Breast epithelium (tissue), 4 donors: Measurements from ENCODE around the gene EXOC3L2. TPM values are rescaled to one million over a fixed set of nuclear protein-coding genes. Genes with fewer than 3 reads are reported as not detected.
"Not testable (repeated sequence)": the region's sequence is repeated elsewhere in the genome, so short reads cannot be mapped to it uniquely, and the experiment has no call there.

Source experiments
- DNase-seq, 2 donors: peaks; one replicate each; pipeline ENCODE4 v3.0.0-alpha.2; 2019; ENCODE audit warnings: low spot score in 2 of 2
- H3K27ac ChIP-seq, 2 donors: fragments of 200-600 bp; sonication (generic) in 1 of 2; one replicate each; pipeline ENCODE4 v1.5.1; 2016 to 2019; ENCODE audit warnings: mild to moderate bottlenecking in 1 of 2
- H3K27me3 ChIP-seq, 2 donors: fragments of 200-600 bp; sonication (generic) in 1 of 2; one replicate each; pipeline versions ENCODE4 v1.5.1 to v1.6.0; 2017 to 2019; ENCODE audit warnings: control low read depth in 1 of 2, mild to moderate bottlenecking in 1 of 2
- H3K36me3 ChIP-seq: fragments of 200-600 bp; one replicate; pipeline ENCODE4 v1.5.1; 2019
- H3K4me1 ChIP-seq, 2 donors: fragments of 200-600 bp; sonication (generic); one replicate each; pipeline ENCODE4 v1.5.1; 2016 to 2019; ENCODE audit warnings: control low read depth in 1 of 2
- H3K4me3 ChIP-seq, 3 donors: fragments of 200-600 bp; sonication (generic); 1 replicate in 2 of 3; 2 replicates in 1 of 3; pipeline ENCODE4 v1.5.1; 2016 to 2019; ENCODE audit warnings: mild to moderate bottlenecking in 3 of 3, moderate library complexity in 2 of 3
- H3K9me3 ChIP-seq, 2 donors: fragments of 200-600 bp; sonication (generic) in 1 of 2; one replicate each; pipeline ENCODE4 v1.5.1; 2016 to 2019; ENCODE audit warnings: control low read depth in 1 of 2
- CTCF ChIP-seq, 3 donors: fragments of 450-650 bp; IDR thresholded peaks; one replicate each; pipeline ENCODE4 v1.5.1; 2016 to 2017; ENCODE audit warnings: antibody characterized with exemption in 3 of 3, mild to moderate bottlenecking in 3 of 3, moderate library complexity in 3 of 3
- POLR2A ChIP-seq: fragments of 450-650 bp; IDR thresholded peaks from one replicate; pipeline ENCODE4 v1.6.1; 2016; ENCODE audit warnings: antibody characterized with exemption, mild to moderate bottlenecking, moderate library complexity
- POLR2AphosphoS5 ChIP-seq, 3 donors: sonication (generic); formaldehyde crosslinking; IDR thresholded peaks; one replicate each; pipeline ENCODE4 v1.6.1; 2017; ENCODE audit warnings: antibody characterized with exemption in 3 of 3
- intact Hi-C: fragments of 100-400 bp; cut with DNase I; formaldehyde crosslinking; loops from one replicate; pipeline ENCODE4 v1.15.1; 2023; ENCODE audit warnings: low total_unique reads
- total RNA-seq, 3 donors: library from RNA; depleted of rRNA; stranded (reverse); fragments of >200 nt; gene quantifications; one replicate each; pipeline ENCODE4 v1.1.0, GENCODE V29; 2016

The EXOC3L2 gene
- total RNA-seq, 3 donors from 2014 or later, result 0.44 to 2.3 (median 0.64) TPM

- Histone ChIP-seq H3K36me3 (no peaks in the 10 kb centered on the region), H3K9me3 (no peaks in the 10 kb centered on the region), H3K27ac (no peak overlapping the region), H3K27me3 (peaks cover 3 to 22% of the 10 kb centered on the region in 2 donors), H3K4me1 (no peaks in the 10 kb centered on the region), H3K4me3 (peak overlapping the region in 2 of 3 donors; percentile 15 to 44)
- intact Hi-C loops, result no loop called here
- no peak for DNase-seq
- TF ChIP-seq CTCF (IDR thresholded peaks at IDR 0.05), result no peak
- TF ChIP-seq POLR2A, result no peak
- TF ChIP-seq POLR2AphosphoS5 (IDR thresholded peaks at IDR 0.05), result no peak
Observed at GRCh38 chr19:45234089-45234869, 10.9 kb downstream of the EXOC3L2 start.

GRCh38 chr19:45231891-45232290 lies 13.3 kb downstream of the EXOC3L2 start:
- Histone ChIP-seq H3K9me3 (no peaks in the 10 kb centered on the region), H3K27me3 (peaks cover 3 to 22% of the 10 kb centered on the region in 2 donors)
- no peak for DNase-seq

GRCh38 chr19:45229056-45229455 lies 16.2 kb downstream of the EXOC3L2 start:
- H3K27ac ChIP-seq, H3K27me3 ChIP-seq, intact Hi-C loops, H3K4me3 ChIP-seq, H3K9me3 ChIP-seq, DNase-seq, H3K36me3 ChIP-seq, H3K4me1 ChIP-seq: not testable (repeated sequence)

More at GRCh38 chr19:45231891-45232290, 13.3 kb downstream of the EXOC3L2 start:
- Histone ChIP-seq H3K4me1 (no peaks in the 10 kb centered on the region), H3K4me3 (no peak overlapping the region), H3K36me3 (no peaks in the 10 kb centered on the region), H3K27ac (no peak overlapping the region)
- TF ChIP-seq CTCF (IDR thresholded peaks at IDR 0.05) (no peak), POLR2AphosphoS5 (IDR thresholded peaks at IDR 0.05) (no peak), POLR2A (no peak)
- intact Hi-C loops, result no loop called here

- intact Hi-C loops, result no loop called here
- H3K27me3 ChIP-seq, result no peaks in the 10 kb centered on the region
- no peaks in the 10 kb centered on the region for H3K9me3 ChIP-seq
- no peak overlapping the region for H3K4me3 ChIP-seq
- no peak for TF ChIP-seq POLR2A
- no peak for TF ChIP-seq POLR2AphosphoS5 (IDR thresholded peaks at IDR 0.05)
- TF ChIP-seq CTCF (IDR thresholded peaks at IDR 0.05), result no peak
- no peak for DNase-seq
- no peaks in the 10 kb centered on the region for H3K36me3 ChIP-seq
- no peaks in the 10 kb centered on the region for H3K4me1 ChIP-seq
- no peak overlapping the region for H3K27ac ChIP-seq
Observed at GRCh38 chr19:45224645-45225044, 20.6 kb downstream of the EXOC3L2 start.

GRCh38 chr19:45223879-45224278 lies 21.3 kb downstream of the EXOC3L2 start:
- Histone ChIP-seq H3K36me3 (no peaks in the 10 kb centered on the region), H3K9me3 (no peaks in the 10 kb centered on the region), H3K27me3 (no peaks in the 10 kb centered on the region), H3K4me1 (no peaks in the 10 kb centered on the region), H3K4me3 (no peak overlapping the region), H3K27ac (no peak overlapping the region)
- DNase-seq, result no peak
- TF ChIP-seq CTCF (IDR thresholded peaks at IDR 0.05) (no peak), POLR2A (no peak), POLR2AphosphoS5 (IDR thresholded peaks at IDR 0.05) (no peak)
- intact Hi-C loops, result no loop called here
